ENCODE results near the gene COA8. TPM values are rescaled to one million over a fixed set of nuclear protein-coding genes. Genes with fewer than 3 reads are reported as not detected.

The COA8 gene
- total RNA-seq, 4 donors from 2014 or later: 1.5 to 17.1 (median 15.2) TPM; not detected in 1

DNA sequence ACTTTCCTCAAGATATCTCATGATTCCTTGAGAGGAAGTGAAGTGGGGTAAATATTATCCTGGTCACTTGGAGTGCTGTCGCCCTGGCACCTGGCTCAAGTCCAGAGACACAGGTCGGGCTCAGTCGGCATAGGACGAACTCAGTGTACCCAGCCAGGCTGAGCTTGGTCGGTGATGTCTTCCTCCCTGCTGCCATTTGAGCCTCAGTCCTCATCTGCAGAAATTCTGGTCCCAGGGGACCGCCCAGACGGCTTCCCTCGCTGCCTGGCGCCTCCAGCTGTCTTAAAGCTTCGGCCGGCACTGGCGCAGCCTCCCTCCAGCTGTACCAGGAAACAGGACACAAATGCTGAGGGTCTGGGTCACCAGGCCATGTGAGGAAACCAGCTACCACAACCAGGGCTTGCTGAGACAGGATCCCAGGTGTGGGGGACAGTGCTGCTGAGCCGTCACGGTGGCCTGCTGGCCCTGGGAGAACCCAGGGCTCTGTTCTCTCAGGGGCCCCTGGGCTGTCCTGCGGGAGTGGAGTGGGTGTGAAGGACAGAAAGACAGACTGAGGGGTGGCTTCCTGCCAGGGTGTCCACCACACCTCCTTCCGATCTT lies 61.2 kb downstream of the COA8 start:
- peak overlapping the region in 1 of 4 donors; percentile 22 for H3K27ac ChIP-seq
- intact Hi-C loops (cut with DNase I; ENCODE audit: low total_unique reads): no loop called here
- H3K36me3 ChIP-seq: no peaks in the 10 kb centered on the region
- H3K4me1 ChIP-seq: peaks cover 15 to 46% (median 24%) of the 10 kb centered on the region in 4 donors
- peak; percentile 12 for DNase-seq
- H3K4me3 ChIP-seq: no peak overlapping the region
- no peaks in the 10 kb centered on the region for H3K27me3 ChIP-seq
- WGBS, 2 donors (ENCODE audit: low coverage in 1 of 2): 59% methylated on average over 16 of the region's 16 CpGs; no CpG with 5 or more reads in 1 of the 2 donors
- in situ Hi-C loops (cut with MboI; ENCODE audit: low pct_ligation_motif_present in 1 of 4, low pct_unique_long_range_greater_than_20kb in 1 of 4, low sequenced_read_pairs in 3 of 4): no loop called here
- TF ChIP-seq POLR2AphosphoS5 (IDR thresholded peaks at IDR 0.05) (no peak), POLR2A (IDR thresholded peaks at IDR 0.05) (no peak), EP300 (IDR thresholded peaks at IDR 0.05; ENCODE audit: low read depth) (no peak)
- TF ChIP-seq, protein P1, sequence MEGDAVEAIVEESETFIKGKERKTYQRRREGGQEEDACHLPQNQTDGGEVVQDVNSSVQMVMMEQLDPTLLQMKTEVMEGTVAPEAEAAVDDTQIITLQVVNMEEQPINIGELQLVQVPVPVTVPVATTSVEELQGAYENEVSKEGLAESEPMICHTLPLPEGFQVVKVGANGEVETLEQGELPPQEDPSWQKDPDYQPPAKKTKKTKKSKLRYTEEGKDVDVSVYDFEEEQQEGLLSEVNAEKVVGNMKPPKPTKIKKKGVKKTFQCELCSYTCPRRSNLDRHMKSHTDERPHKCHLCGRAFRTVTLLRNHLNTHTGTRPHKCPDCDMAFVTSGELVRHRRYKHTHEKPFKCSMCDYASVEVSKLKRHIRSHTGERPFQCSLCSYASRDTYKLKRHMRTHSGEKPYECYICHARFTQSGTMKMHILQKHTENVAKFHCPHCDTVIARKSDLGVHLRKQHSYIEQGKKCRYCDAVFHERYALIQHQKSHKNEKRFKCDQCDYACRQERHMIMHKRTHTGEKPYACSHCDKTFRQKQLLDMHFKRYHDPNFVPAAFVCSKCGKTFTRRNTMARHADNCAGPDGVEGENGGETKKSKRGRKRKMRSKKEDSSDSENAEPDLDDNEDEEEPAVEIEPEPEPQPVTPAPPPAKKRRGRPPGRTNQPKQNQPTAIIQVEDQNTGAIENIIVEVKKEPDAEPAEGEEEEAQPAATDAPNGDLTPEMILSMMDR (IDR thresholded peaks at IDR 0.05): no peak
- H3K9me3 ChIP-seq: no peaks in the 10 kb centered on the region

DNA sequence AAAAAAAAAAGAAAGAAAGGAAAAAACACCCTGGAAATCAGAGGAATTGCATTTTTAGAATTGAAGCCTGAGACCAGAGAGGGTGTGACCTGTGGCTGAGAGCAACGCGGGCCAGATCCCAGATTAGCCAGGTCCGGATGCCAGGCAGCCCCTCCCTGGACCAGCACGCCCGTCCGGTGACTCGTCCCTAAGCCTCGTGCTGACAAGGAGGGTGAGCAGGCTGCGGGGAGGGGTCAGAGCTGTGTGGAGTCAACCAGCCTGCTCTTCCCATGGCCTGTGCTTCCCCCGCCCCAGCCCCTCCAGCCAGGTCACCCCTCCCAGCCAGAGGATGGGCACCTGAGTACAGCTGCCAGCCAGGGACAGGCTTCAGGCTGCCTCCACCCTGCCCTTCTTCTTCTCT lies 62.1 kb downstream of the COA8 start:
- Histone ChIP-seq H3K9me3 (no peaks in the 10 kb centered on the region), H3K36me3 (no peaks in the 10 kb centered on the region), H3K4me3 (no peak overlapping the region), H3K27me3 (no peaks in the 10 kb centered on the region), H3K4me1 (peaks cover 15 to 46% (median 24%) of the 10 kb centered on the region in 4 donors), H3K27ac (peak overlapping the region; percentile 6 to 56 (median 32))
- WGBS, 2 donors (ENCODE audit: low coverage in 1 of 2): 16% methylated on average over 10 of the region's 10 CpGs; no CpG with 5 or more reads in 1 of the 2 donors
- peak in 1 of 3 donors; percentile 20 for TF ChIP-seq POLR2AphosphoS5 (IDR thresholded peaks at IDR 0.05)
- no peak for TF ChIP-seq POLR2A (IDR thresholded peaks at IDR 0.05)
- in situ Hi-C loops (cut with MboI; ENCODE audit: low pct_ligation_motif_present in 1 of 4, low pct_unique_long_range_greater_than_20kb in 1 of 4, low sequenced_read_pairs in 3 of 4) (no loop called here), intact Hi-C loops (cut with DNase I; ENCODE audit: low total_unique reads) (no loop called here)
- peak; percentile 70 for DNase-seq

GRCh38 chr14:103625356-103626095 lies 62.8 kb downstream of the COA8 start:
- Histone ChIP-seq H3K4me3 (no peak overlapping the region), H3K9me3 (no peaks in the 10 kb centered on the region), H3K27ac (peak overlapping the region; percentile 6 to 56 (median 32)), H3K4me1 (peaks cover 20 to 52% (median 27%) of the 10 kb centered on the region in 4 donors), H3K36me3 (no peaks in the 10 kb centered on the region), H3K27me3 (no peaks in the 10 kb centered on the region)
- peak; percentile 22 for DNase-seq
- WGBS, 2 donors (ENCODE audit: low coverage in 1 of 2): 50 to 57% methylated on average over 2 to 11 of the region's 11 CpGs
- TF ChIP-seq POLR2AphosphoS5 (IDR thresholded peaks at IDR 0.05) (no peak), POLR2A (IDR thresholded peaks at IDR 0.05) (no peak), EP300 (IDR thresholded peaks at IDR 0.05; ENCODE audit: low read depth) (no peak)
- TF ChIP-seq, protein P1 (IDR thresholded peaks at IDR 0.05): no peak
- in situ Hi-C loops (cut with MboI; ENCODE audit: low pct_ligation_motif_present in 1 of 4, low pct_unique_long_range_greater_than_20kb in 1 of 4, low sequenced_read_pairs in 3 of 4): no loop called here
- intact Hi-C loops (cut with DNase I; ENCODE audit: low total_unique reads): no loop called here

GRCh38 chr14:103626146-103626850 lies 63.5 kb downstream of the COA8 start:
- TF ChIP-seq EP300 (IDR thresholded peaks at IDR 0.05; ENCODE audit: low read depth): no peak
- no peak for TF ChIP-seq POLR2AphosphoS5 (IDR thresholded peaks at IDR 0.05)
- TF ChIP-seq, protein P1 (IDR thresholded peaks at IDR 0.05): no peak
- TF ChIP-seq POLR2A (IDR thresholded peaks at IDR 0.05): no peak
- DNase-seq: peak; percentile 20
- 75% methylated on average over 5 of the region's 5 CpGs; no CpG with 5 or more reads in 1 of the 2 donors for WGBS, 2 donors (ENCODE audit: low coverage in 1 of 2)
- Histone ChIP-seq H3K27ac (peak overlapping the region in 2 of 4 donors; percentile 55 to 99), H3K4me1 (peaks cover 24 to 59% (median 34%) of the 10 kb centered on the region in 4 donors), H3K27me3 (no peaks in the 10 kb centered on the region), H3K4me3 (no peak overlapping the region), H3K9me3 (no peaks in the 10 kb centered on the region), H3K36me3 (no peaks in the 10 kb centered on the region)
- in situ Hi-C loops (cut with MboI; ENCODE audit: low pct_ligation_motif_present in 1 of 4, low pct_unique_long_range_greater_than_20kb in 1 of 4, low sequenced_read_pairs in 3 of 4) (no loop called here), intact Hi-C loops (cut with DNase I; ENCODE audit: low total_unique reads) (no loop called here)

Data from transverse colon (tissue), 4 donors.